Peyer's patch (tissue), 4 donors: ENCODE measurements around the gene TMEM63A.
"Not testable (repeated sequence)": the region's sequence is repeated elsewhere in the genome, so short reads cannot be mapped to it uniquely, and the experiment has no call there.

Experiments
- POLR2A ChIP-seq, 2 donors: fragments of 450-650 bp; IDR thresholded peaks; one replicate each; pipeline ENCODE4 v1.5.1; 2017; ENCODE audit warnings: antibody characterized with exemption in 2 of 2, mild to moderate bottlenecking in 2 of 2, moderate library complexity in 2 of 2
- TF ChIP-seq, protein P1 (sequence below), 6 experiments: fragments of 450-650 bp in 4 of 6; fragments of 200-600 bp in 2 of 6; sonication (generic) in 1 of 6; IDR thresholded peaks; one replicate each; pipeline ENCODE4 v1.5.1; 2017 to 2019; ENCODE audit warnings: antibody characterized with exemption in 6 of 6, mild to moderate bottlenecking in 3 of 6, moderate library complexity in 1 of 6

DNA sequence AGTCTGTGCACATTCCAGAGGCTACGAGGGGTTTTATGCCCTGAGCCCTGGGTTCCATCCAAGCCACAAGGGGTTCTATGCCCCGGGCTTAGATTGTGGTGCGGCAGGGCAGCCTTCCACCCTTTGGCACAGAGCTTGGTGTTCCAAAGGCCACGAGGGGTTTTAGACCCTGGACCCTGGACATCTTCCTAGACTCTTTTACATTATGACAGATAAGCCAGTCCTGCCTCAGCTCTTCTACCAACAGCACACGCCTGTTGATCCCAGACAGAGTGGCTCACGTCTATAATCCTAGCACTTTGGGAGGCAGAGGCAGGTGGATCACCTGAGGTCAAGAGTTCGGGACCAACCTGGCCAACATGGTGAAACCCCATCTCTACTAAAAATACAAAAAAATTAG lies 81.0 kb downstream of the TMEM63A start:
- TF ChIP-seq, protein P1, sequence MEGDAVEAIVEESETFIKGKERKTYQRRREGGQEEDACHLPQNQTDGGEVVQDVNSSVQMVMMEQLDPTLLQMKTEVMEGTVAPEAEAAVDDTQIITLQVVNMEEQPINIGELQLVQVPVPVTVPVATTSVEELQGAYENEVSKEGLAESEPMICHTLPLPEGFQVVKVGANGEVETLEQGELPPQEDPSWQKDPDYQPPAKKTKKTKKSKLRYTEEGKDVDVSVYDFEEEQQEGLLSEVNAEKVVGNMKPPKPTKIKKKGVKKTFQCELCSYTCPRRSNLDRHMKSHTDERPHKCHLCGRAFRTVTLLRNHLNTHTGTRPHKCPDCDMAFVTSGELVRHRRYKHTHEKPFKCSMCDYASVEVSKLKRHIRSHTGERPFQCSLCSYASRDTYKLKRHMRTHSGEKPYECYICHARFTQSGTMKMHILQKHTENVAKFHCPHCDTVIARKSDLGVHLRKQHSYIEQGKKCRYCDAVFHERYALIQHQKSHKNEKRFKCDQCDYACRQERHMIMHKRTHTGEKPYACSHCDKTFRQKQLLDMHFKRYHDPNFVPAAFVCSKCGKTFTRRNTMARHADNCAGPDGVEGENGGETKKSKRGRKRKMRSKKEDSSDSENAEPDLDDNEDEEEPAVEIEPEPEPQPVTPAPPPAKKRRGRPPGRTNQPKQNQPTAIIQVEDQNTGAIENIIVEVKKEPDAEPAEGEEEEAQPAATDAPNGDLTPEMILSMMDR (IDR thresholded peaks at IDR 0.05) = not testable (repeated sequence)
- not testable (repeated sequence) for TF ChIP-seq POLR2A (IDR thresholded peaks at IDR 0.05)
